Smooth muscle cell (in vitro differentiated cells): Measurements from ENCODE around the gene FAM193A. TPM values are rescaled to one million over a fixed set of nuclear protein-coding genes. Genes with fewer than 3 reads are reported as not detected.
A peak's percentile ranks its signal among the peaks of the same experiment; 100 is the strongest.
"Not testable (repeated sequence)": the region's sequence is repeated elsewhere in the genome, so short reads cannot be mapped to it uniquely, and the experiment has no call there.

Experiments
- DNase-seq: peaks from one replicate; lab custom pipeline; 2025; ENCODE audit not compliant: unreplicated experiment; lab: John Stamatoyannopoulos, UW
- H2AFZ ChIP-seq: fragments of 200-600 bp; sonication (generic); 2 replicates; pipeline ENCODE4 v1.6.0; 2016; ENCODE audit warnings: antibody characterized with exemption, low read depth, mild to moderate bottlenecking
- H3F3A ChIP-seq: fragments of 200-600 bp; sonication (generic); 2 replicates; pipeline ENCODE4 v1.6.0; 2017; ENCODE audit warnings: antibody characterized with exemption, low read depth
- H3K27ac ChIP-seq: fragments of 200-600 bp; sonication (generic); 2 replicates; pipeline ENCODE4 v1.5.1; 2016; ENCODE audit warnings: low read depth, mild to moderate bottlenecking
- H3K27me3 ChIP-seq: fragments of 200-600 bp; sonication (generic); 2 replicates; pipeline ENCODE4 v1.6.1; 2016; ENCODE audit warnings: low read depth, mild to moderate bottlenecking
- H3K36me3 ChIP-seq: fragments of 200-600 bp; sonication (generic); 2 replicates; pipeline ENCODE4 v1.5.1; 2016; ENCODE audit warnings: low read depth
- H3K4me1 ChIP-seq: fragments of 200-600 bp; sonication (generic); 2 replicates; pipeline ENCODE4 v1.5.1; 2016; ENCODE audit warnings: low read depth
- H3K4me2 ChIP-seq: fragments of 200-600 bp; sonication (generic); 2 replicates; pipeline ENCODE4 v1.6.0; 2016; ENCODE audit warnings: mild to moderate bottlenecking
- H3K4me3 ChIP-seq: fragments of 200-600 bp; sonication (generic); 2 replicates; pipeline ENCODE4 v1.5.1; 2016; ENCODE audit warnings: mild to moderate bottlenecking
- H3K79me2 ChIP-seq: fragments of 200-600 bp; sonication (generic); 2 replicates; pipeline ENCODE4 v1.6.0; 2016; ENCODE audit warnings: low read depth, mild to moderate bottlenecking
- H3K9ac ChIP-seq: fragments of 200-600 bp; sonication (generic); 2 replicates; pipeline ENCODE4 v1.6.0; 2016; ENCODE audit warnings: low read depth
- H3K9me3 ChIP-seq: fragments of 200-600 bp; sonication (generic); replicated peaks from 2 replicates; pipeline ENCODE4 v1.5.1; 2016; ENCODE audit warnings: low read depth
- H4K20me1 ChIP-seq: fragments of 200-600 bp; sonication (generic); 2 replicates; pipeline ENCODE4 v1.6.0; 2016; ENCODE audit warnings: low read depth
- WGBS: methylation state at CpG from one replicate; pipeline ENCODE4 v1.1.7; 2016; ENCODE audit warnings: low lambda C conversion rate; 5-methylcytosine and 5-hydroxymethylcytosine counted together
- polyA plus RNA-seq: library from polyadenylated mRNA; unstranded; fragments of >200 nt; fragmentation: Nextera tagmentation; extraction: Ambion mirVana; gene quantifications from 2 replicates; pipeline ENCODE4 v1.2.1, GENCODE V29; 2016
- total RNA-seq: library from RNA; depleted of rRNA; stranded (reverse); fragments of >200 nt; gene quantifications from 2 replicates; pipeline ENCODE4 v1.2.3, GENCODE V29; 2014
- TF ChIP-seq, protein P1 (sequence below): fragments of 200-600 bp; sonication (generic); IDR thresholded peaks from 2 replicates; pipeline ENCODE4 v1.5.1; 2017; ENCODE audit warnings: borderline replicate concordance, mild to moderate bottlenecking, antibody characterized with exemption; ENCODE audit not compliant: insufficient read depth, poor library complexity, severe bottlenecking

FAM193A gene
- total and polyA plus RNA-seq, 2 experiments from 2014 or later = 8.3 to 12.2 TPM

DNA sequence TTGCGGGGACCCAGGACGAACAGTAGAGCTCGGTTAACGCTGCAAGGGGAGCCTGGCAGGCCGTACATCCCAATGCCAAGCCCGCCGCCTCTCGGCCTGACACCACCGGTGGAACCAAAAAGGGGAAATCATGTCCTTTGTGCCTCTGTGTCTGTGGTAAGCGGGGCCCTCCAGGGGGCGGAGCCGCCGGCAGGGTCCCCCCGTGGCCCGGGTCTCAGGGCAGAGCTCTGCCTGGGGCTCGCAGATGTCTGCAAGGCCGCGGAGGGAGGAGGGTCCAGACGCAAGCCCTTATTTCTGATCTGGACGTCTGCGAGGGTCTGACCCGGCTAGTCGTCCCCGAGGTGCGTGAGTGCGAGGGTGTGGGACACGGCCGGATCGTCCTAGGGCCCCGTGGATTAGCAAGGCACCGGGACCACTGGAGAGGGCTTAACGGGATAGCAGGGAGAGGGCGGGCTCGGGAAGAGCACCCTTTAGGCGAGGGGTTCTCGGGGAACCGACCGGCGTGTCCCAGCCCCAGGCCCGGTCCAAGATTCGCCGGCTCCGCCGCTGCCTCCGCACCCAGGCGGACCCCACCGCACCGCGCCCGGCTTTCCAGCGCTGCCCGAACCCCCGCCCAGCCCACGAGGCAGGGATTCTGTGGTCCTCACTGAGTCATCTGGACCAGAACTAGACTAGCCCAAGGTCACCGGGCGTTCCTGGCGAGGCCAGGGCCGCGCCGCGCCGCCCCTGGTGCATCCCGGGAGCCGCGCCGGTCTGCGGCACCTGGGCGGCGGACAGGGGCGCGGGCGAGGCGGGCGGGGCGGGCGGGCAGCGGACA, 863 bp upstream of the FAM193A start:
- Histone ChIP-seq H3K27ac (peak overlapping the region; percentile 82), H3K4me1 (peaks cover 8% of the 10 kb centered on the region), H3K27me3 (no peaks in the 10 kb centered on the region), H2AFZ (no peak overlapping the region), H3K9ac (peak overlapping the region; percentile 94), H3K4me2 (peak overlapping the region; percentile 96), H3K9me3 (no peaks in the 10 kb centered on the region), H4K20me1 (peaks cover 34% of the 10 kb centered on the region), H3K79me2 (peaks cover 36% of the 10 kb centered on the region), H3K36me3 (no peaks in the 10 kb centered on the region), H3F3A (no peaks in the 10 kb centered on the region), H3K4me3 (peak overlapping the region; percentile 89)
- WGBS = 1% methylated on average over 64 of the region's 77 CpGs
- peak; percentile 81 for DNase-seq
- TF ChIP-seq, protein P1, sequence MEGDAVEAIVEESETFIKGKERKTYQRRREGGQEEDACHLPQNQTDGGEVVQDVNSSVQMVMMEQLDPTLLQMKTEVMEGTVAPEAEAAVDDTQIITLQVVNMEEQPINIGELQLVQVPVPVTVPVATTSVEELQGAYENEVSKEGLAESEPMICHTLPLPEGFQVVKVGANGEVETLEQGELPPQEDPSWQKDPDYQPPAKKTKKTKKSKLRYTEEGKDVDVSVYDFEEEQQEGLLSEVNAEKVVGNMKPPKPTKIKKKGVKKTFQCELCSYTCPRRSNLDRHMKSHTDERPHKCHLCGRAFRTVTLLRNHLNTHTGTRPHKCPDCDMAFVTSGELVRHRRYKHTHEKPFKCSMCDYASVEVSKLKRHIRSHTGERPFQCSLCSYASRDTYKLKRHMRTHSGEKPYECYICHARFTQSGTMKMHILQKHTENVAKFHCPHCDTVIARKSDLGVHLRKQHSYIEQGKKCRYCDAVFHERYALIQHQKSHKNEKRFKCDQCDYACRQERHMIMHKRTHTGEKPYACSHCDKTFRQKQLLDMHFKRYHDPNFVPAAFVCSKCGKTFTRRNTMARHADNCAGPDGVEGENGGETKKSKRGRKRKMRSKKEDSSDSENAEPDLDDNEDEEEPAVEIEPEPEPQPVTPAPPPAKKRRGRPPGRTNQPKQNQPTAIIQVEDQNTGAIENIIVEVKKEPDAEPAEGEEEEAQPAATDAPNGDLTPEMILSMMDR = no peak

DNA sequence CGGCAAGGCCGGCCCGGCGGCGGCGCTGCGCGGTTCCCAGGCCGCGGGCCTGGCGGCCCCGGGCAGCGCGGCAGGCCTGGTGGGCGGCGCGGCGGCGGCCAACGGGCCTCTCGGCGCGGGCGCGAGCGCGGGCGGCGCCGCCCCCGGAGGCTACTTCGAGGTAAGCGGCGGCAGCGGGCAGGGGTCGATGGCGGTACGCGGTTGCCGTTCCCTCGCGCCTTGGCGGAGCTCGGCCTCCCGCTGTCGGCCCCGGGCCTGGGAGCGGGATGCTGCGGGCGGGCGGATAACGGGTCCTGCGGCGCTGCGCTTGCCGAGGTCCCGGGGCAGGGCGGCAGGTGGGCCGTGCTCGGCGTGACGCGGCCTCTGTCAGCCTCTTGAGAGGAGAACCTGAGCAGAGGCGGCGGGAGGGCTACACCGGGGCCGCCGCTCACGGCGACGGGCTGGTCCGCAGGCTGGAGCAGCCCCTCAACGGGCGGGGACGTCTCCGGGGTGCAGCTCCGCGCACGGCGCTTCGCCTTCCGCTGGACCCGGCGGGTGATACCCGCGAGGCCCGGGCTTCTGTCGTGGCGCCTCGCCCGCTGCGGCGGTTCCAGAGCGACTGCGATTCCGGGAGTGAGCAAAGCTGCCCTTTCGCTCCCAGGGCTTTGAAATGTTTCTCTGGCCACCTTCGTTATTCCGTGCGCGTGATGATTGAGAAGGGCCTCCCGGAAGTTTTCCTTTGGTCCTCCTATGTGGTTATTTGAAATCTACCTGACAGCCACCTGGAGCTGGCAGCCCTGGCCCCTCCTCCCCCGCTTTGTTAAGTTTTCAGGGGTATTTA, 774 bp downstream of the FAM193A start:
- H3K79me2 ChIP-seq = peaks cover 53% of the 10 kb centered on the region
- TF ChIP-seq, protein P1 = no peak
- WGBS = under 1% methylated on average over 71 of the region's 103 CpGs
- H3K9ac ChIP-seq = peak overlapping the region; percentile 78
- H3K9me3 ChIP-seq = no peaks in the 10 kb centered on the region
- peaks cover 8% of the 10 kb centered on the region for H3K4me1 ChIP-seq
- H3F3A ChIP-seq = no peaks in the 10 kb centered on the region
- peak overlapping the region; percentile 91 for H3K4me2 ChIP-seq
- H3K4me3 ChIP-seq = peak overlapping the region; percentile 89
- peak overlapping the region; percentile 67 for H3K27ac ChIP-seq
- no peak for DNase-seq
- H3K27me3 ChIP-seq = no peaks in the 10 kb centered on the region
- H4K20me1 ChIP-seq = peaks cover 50% of the 10 kb centered on the region
- no peaks in the 10 kb centered on the region for H3K36me3 ChIP-seq
- no peak overlapping the region for H2AFZ ChIP-seq

DNA sequence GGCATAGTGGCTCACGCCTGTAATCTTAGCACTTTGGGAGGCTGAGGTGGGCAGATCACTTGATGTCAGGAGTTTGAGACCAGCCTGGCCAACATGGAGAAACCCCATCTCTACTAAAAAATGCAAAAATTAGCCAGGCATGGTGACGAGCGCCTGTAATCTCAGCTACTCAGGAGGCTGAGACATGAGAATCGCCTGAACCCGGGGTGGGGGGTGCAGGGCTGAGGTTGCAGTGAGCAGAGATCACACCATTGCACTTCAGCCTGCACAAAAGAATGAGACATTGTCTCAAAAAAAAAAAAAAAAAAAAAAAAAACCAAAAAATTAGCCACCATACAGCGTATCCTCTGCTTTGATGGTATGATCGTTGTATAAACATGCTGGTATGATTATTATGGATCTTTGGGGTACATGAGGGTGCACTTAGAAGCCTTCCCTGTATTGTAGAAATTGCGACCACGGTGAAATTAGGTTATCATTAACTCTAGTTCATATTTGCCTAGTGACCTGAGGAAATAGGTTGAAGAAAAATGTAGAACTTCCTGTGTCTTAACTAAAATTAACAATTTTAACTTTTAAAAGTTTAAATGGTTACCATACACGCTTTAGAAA, 7.2 kb downstream of the FAM193A start:
- H3K36me3 ChIP-seq, H3K4me1 ChIP-seq, H2AFZ ChIP-seq, DNase-seq, H3K27me3 ChIP-seq, H3K4me3 ChIP-seq, H3K27ac ChIP-seq, H3K9ac ChIP-seq, H3K9me3 ChIP-seq, H3F3A ChIP-seq, H3K4me2 ChIP-seq: not testable (repeated sequence)
- peaks cover 100% of the 10 kb centered on the region for H4K20me1 ChIP-seq
- peaks cover 100% of the 10 kb centered on the region for H3K79me2 ChIP-seq
- WGBS = 98% methylated on average over 10 of the region's 10 CpGs
